Measurements from ENCODE around the gene SRGAP1.
"Not testable (repeated sequence)": the region's sequence is repeated elsewhere in the genome, so short reads cannot be mapped to it uniquely, and the experiment has no call there.

The SRGAP1 gene

DNA sequence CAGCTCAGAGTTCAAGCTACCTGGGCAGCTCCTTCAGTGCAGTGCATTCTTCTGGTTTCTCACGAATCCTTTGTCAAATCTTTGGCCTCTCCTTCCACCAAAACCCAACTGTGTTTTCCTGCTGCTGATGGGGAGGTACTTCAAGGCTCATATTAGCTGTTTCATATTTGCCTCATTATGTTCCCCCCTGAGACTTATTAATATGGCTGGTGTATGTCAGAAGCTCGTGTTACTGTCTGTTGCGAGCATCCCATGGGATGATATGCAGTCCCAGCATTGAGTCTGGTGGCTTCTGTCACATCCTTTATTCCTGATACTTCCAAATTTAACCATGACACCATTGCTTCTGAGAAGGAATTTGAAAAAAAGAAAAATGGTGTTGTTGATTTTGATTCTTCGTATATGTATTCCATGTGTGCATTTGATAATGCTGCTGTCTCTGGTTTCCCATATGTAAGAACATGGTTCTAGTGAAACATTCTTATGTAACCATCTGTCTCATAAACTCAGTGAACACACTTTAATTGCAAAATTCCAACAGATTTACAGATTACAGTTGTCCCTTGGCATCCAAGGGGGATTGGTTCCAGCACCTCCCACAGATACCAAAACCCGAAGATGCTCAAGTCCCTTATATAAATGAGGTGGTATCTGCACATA lies 228.5 kb downstream of the SRGAP1 start:
- TF ChIP-seq POLR2AphosphoS5 (IDR thresholded peaks at IDR 0.05; ENCODE audit: low read depth, low read length) (no peak), POLR2A (IDR thresholded peaks at IDR 0.05; ENCODE audit: low read depth, low read length) (no peak), TAF1 (IDR thresholded peaks at IDR 0.05; ENCODE audit: borderline replicate concordance, low read depth, low read length) (no peak)
- no peak for FAIRE-seq
- DNase-seq (ENCODE audit: insufficient read length): no peak

DNA sequence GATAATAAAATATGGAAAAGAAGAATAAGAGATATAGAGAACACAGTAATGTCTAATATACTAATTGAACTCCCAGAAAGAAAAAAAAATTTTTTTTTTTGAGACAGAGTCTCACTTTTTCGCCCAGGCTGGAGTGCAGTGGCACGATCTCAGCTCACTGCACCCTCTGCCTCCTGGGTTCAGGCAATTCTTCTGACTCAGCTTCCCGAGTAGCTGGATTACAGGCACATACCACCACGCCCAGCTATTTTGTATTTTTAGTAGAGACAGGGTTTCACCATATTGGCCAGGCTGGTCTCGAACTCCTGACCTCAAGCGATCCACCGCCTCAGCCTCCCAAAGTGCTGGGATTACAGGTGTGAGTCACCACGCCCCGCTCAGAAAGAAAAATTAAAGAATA lies 232.1 kb downstream of the SRGAP1 start:
- FAIRE-seq: not testable (repeated sequence)

DNA sequence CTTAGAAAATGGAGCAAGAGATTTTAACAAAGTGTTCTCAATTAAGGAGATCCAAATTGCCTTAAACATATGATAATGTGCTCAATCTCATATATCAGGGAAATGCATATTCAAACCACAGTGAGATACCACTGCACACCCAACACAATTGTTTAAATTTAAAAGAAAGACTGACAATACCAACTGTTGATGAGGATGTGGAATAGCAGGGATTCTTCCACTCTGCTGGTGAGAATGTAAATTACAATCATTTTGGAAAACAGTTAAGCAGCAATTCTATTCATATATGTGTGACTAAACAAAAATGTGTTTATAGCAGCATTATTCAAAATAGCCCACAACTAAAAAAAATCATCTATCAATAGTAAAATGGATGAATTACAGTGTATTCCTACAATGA lies 233.4 kb downstream of the SRGAP1 start:
- DNase-seq (ENCODE audit: insufficient read length) (no peak), FAIRE-seq (no peak)
- TF ChIP-seq POLR2AphosphoS5 (IDR thresholded peaks at IDR 0.05; ENCODE audit: low read depth, low read length) (no peak), POLR2A (IDR thresholded peaks at IDR 0.05; ENCODE audit: low read depth, low read length) (no peak), TAF1 (IDR thresholded peaks at IDR 0.05; ENCODE audit: borderline replicate concordance, low read depth, low read length) (no peak)

More for the DNA sequence above, 232.1 kb downstream of the SRGAP1 start:
- DNase-seq (ENCODE audit: insufficient read length): not testable (repeated sequence)

DNA sequence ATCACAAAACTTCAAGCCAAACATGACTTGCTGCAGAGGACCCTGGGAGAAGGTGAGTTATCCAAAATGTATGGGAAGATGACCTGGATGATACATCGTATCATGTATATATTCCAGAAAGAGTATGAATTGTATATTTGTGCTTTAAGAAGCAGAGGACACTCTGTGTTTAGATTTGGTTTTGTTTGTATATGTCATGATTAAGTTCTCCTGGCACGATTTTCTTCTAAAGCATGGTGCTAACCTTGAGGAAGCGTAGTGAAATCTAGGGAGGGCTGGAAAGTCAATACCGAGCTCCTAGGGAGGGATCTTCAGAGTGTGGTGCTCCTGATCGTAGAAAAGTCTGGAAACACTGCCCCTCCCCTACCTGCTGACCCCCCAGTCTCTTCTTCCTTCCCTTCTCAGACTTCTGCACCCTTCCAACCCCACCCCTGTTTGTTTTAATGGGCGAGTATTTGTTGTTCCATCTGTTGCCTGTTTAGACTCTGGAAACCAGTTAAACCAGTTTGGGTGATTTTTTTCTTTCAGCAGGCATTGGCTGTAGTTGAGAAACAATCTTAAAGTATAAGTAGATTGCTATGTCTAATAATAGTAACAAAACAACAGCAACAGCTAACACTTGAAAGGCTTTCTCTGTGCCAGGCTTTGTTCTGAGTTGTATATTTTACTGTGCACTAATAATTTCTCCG lies 236.0 kb downstream of the SRGAP1 start:
- DNase-seq (ENCODE audit: insufficient read length) (no peak), FAIRE-seq (no peak)
- no peak for TF ChIP-seq POLR2AphosphoS5 (IDR thresholded peaks at IDR 0.05; ENCODE audit: low read depth, low read length)
- TF ChIP-seq POLR2A (IDR thresholded peaks at IDR 0.05; ENCODE audit: low read depth, low read length): no peak
- no peak for TF ChIP-seq TAF1 (IDR thresholded peaks at IDR 0.05; ENCODE audit: borderline replicate concordance, low read depth, low read length)

DNA sequence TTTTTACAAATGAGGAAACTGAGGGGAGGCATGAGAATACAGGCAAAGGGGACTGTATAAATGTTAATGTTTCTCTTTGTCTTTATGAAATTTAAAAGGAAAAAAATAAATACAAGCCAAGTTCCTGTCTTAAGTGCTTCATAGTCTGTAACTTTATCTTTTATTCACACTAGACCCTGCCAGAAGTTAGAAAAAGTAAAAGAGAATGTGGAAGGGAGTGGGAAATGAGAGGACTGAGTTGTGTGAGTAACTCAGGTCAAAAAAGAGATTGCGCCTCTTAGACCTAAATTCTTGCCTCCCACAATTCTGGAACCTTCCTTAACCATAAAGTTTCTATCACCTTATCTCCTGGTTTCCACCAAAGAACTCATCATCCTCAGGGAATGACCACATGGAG lies 236.5 kb downstream of the SRGAP1 start:
- no peak for FAIRE-seq
- TF ChIP-seq POLR2A (IDR thresholded peaks at IDR 0.05; ENCODE audit: low read depth, low read length): no peak
- TF ChIP-seq TAF1 (IDR thresholded peaks at IDR 0.05; ENCODE audit: borderline replicate concordance, low read depth, low read length): no peak
- TF ChIP-seq POLR2AphosphoS5 (IDR thresholded peaks at IDR 0.05; ENCODE audit: low read depth, low read length): no peak
- DNase-seq (ENCODE audit: insufficient read length): no peak

DNA sequence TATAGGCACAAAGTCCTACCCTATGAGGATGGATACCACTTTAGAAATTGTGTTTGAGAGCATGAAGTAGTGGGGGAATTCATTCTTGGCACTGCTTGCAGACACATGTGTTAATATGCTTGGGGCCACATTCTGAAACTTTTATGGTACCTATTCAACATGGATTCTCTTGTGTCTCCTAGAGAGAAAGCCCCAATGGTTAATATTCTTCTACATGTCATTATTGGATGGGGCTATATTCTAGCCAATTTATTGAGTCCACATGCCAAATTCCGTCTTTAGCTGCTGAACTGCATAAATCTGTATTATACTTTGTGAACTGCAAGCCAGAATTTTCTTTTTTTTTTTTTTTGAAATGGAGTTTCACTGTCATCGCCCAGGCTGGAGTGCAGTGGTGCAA lies 237.6 kb downstream of the SRGAP1 start:
- FAIRE-seq (no peak), DNase-seq (ENCODE audit: insufficient read length) (no peak)
- TF ChIP-seq POLR2AphosphoS5 (IDR thresholded peaks at IDR 0.05; ENCODE audit: low read depth, low read length) (no peak), TAF1 (IDR thresholded peaks at IDR 0.05; ENCODE audit: borderline replicate concordance, low read depth, low read length) (no peak), POLR2A (IDR thresholded peaks at IDR 0.05; ENCODE audit: low read depth, low read length) (no peak)

DNA sequence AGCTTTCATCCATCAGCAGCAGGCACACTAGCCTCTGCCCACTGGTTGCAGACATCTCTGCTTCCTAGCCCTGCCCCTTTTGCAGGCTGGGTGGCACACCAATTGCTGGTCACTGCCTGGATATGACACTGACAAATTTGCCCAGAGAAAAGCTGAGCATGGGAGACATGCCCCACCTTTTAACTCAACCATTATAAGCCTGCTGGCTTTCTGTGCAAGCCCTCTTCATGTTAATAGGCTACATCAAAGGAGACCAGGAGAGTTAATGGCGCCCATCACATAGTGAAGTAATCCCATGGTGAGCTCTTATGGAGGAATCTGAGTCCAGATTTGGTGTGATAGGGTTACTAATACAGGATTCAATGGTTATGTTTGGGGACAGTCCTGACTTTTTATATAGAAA lies 238.4 kb downstream of the SRGAP1 start:
- DNase-seq (ENCODE audit: insufficient read length) (no peak), FAIRE-seq (no peak)
- no peak for TF ChIP-seq POLR2AphosphoS5 (IDR thresholded peaks at IDR 0.05; ENCODE audit: low read depth, low read length)
- no peak for TF ChIP-seq TAF1 (IDR thresholded peaks at IDR 0.05; ENCODE audit: borderline replicate concordance, low read depth, low read length)
- TF ChIP-seq POLR2A (IDR thresholded peaks at IDR 0.05; ENCODE audit: low read depth, low read length): no peak

DNA sequence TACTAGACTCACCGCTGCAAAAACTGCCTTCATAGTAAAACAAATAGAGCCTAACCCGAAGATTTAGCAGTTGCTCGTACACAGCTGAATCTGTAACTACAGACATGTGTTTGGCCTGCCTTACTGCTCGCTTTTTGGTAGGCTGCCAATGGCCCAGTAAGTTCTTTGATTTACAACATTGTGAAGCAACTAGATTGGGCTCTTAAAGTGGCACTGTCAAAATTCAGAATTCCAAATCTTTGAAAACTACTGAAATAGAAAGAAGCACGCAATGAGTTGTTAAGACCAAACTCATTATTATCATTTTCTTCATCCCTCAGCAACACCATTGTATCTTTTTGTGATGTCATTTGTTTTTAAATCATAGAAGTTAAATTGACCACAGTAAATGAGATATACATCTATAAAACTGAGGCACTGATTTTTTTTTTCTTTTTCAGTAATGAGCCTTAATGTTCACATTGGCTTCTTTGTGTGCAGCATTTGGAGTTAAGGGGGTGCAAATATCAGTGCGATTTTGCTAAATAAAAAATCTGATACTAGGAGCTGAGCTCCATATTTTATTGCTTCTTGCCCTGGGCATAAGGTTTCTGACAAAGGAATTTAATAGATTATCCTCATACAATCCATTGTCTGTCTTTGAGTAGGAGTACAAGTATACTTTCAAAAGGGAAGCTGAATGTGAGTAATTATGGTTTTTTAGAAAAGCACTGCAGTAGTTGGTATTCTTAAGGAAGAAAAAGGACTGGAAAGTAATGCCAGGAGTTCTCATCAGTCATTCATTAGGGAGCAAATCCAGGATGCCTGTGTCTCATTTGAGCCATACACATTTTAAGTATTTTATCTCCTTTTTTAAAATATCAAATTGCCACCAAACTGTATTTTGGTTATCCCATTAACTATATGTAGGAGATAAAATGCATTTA lies 239.0 kb downstream of the SRGAP1 start:
- DNase-seq (ENCODE audit: insufficient read length): no peak
- TF ChIP-seq POLR2A (IDR thresholded peaks at IDR 0.05; ENCODE audit: low read depth, low read length): no peak
- no peak for TF ChIP-seq POLR2AphosphoS5 (IDR thresholded peaks at IDR 0.05; ENCODE audit: low read depth, low read length)
- no peak for TF ChIP-seq TAF1 (IDR thresholded peaks at IDR 0.05; ENCODE audit: borderline replicate concordance, low read depth, low read length)
- no peak for FAIRE-seq

DNA sequence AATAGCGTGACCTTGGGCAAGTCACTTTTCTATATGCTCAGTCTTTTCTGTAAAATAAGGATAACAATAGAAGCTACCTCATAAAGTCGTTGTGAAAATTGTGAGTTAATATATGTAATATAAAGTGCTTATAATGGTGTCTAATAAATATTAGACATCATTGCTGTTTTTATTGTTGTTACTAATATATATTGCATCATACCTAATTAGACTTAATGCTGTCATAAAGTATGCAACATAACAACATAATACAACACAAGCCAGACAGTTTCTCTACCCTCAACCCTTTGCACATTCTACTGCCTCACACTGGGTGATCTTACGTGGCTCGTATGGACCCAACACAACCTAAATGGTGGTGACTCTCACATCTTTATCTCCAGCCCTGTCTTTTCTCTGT lies 240.7 kb downstream of the SRGAP1 start:
- DNase-seq (ENCODE audit: insufficient read length) (no peak), FAIRE-seq (no peak)
- TF ChIP-seq POLR2A (IDR thresholded peaks at IDR 0.05; ENCODE audit: low read depth, low read length) (no peak), TAF1 (IDR thresholded peaks at IDR 0.05; ENCODE audit: borderline replicate concordance, low read depth, low read length) (no peak), POLR2AphosphoS5 (IDR thresholded peaks at IDR 0.05; ENCODE audit: low read depth, low read length) (no peak)

DNA sequence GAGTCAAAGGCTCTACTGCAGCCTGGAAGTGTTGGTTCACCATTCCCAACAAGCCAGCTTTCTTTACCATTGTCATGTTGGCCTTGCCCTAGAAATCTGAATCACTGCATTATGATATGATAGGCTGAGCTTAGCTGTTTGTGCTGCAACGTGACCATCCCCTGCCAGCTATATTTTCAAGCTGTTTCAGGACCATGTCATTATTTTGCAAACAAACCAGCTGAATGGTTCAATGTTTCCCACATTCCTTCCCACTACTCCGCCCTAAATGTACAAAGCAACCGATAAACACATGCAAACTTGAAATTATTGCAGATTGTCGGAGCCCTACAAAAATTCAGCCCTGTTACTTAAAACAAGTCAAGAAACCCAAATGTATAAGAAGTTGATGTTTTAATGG lies 241.5 kb downstream of the SRGAP1 start:
- FAIRE-seq (no peak), DNase-seq (ENCODE audit: insufficient read length) (no peak)
- TF ChIP-seq POLR2AphosphoS5 (IDR thresholded peaks at IDR 0.05; ENCODE audit: low read depth, low read length): no peak
- no peak for TF ChIP-seq TAF1 (IDR thresholded peaks at IDR 0.05; ENCODE audit: borderline replicate concordance, low read depth, low read length)
- TF ChIP-seq POLR2A (IDR thresholded peaks at IDR 0.05; ENCODE audit: low read depth, low read length): no peak

DNA sequence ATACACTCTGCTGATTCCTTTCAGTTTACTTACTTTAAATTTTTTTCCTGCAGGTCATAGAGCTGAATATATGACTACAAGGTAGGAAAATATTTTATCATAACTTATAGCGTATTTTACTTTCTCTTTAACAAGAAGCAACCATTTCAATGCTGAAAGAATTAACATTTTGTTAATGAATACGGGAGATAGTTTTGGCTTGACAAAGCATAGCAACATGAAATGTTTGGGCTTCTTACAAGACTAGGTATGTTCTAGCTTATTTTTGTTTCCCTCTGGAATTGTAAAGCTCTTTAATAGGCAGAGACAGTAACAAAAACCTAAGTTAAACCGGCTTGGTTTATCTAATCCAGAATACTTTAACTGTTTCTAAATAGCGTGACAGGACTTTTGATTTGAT lies 242.4 kb downstream of the SRGAP1 start:
- no peak for FAIRE-seq
- TF ChIP-seq TAF1 (IDR thresholded peaks at IDR 0.05; ENCODE audit: borderline replicate concordance, low read depth, low read length) (no peak), POLR2AphosphoS5 (IDR thresholded peaks at IDR 0.05; ENCODE audit: low read depth, low read length) (no peak), POLR2A (IDR thresholded peaks at IDR 0.05; ENCODE audit: low read depth, low read length) (no peak)
- DNase-seq (ENCODE audit: insufficient read length): no peak
